ENCODE measurements around the gene TM4SF4. TPM values are rescaled to one million over a fixed set of nuclear protein-coding genes. Genes with fewer than 3 reads are reported as not detected.

TM4SF4 gene
- total and polyA plus RNA-seq, 2 of the 8 experiments (the other 6 are each of a cell fraction or from before 2014, with no cell fraction given) = not detected

DNA sequence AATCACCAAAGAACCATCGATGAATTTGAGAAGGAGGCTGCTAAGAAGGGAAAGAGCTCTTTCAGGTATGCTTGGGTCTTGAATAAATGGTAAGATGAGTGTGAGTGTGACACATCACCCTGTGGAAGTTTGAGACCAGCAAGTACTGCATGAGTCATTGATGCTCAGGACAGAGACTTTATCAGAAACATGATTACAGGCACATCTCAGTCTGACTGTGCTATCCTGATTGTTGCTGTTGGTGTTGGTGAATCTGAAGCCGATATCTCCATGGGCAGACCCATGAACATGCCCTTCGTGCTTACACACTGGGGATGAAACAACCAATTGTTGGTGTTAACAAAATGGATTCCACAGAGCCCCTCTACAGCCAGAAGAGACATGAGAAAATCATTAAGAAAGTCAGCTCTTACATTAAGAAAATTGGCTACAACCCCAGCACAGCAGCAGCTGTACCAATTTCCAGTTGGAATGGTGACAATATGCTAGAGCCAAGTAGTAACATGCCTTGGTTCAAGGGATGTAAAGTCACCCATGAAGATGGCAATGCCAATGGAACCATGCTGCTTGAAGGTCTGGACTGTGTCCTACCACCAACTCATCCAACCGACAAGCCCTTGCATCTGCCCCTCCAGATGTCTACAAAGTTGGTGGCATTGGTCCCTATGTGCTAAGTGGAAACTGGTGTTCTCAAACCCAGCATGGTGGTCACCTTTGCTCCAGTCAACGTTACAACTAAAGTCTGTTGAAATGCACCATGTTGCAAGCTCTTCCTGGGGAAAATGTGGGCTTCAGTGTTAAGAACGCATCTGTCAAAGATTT is 20.5 kb downstream of the TM4SF4 start:
- WGBS, 2 experiments (ENCODE audit: extremely low coverage in 1 of 2, insufficient coverage in 1 of 2, insufficient read length in 1 of 2, insufficient replicate concordance in 2 of 2, low coverage in 1 of 2, low lambda C conversion rate in 2 of 2, missing lambda C conversion rate in 1 of 2) = 87% methylated on average over 6 of the region's 6 CpGs; no CpG with 5 or more reads in 1 of the 2 experiments
- ChIA-PET POLR2A (ENCODE audit: partially characterized antibody) (interaction anchor here (0.9 kb wide), 1 partner anchor 276 kb away, joined by 3 read pairs; no protein-coding TSS in a partner anchor), CTCF (ENCODE audit: partially characterized antibody) (interaction anchor here (0.6 to 11.3 kb wide), 35 partner anchors 7 to 713 kb away, joined by 3 to 107 read pairs (median 4); partner anchors contain the start of gene TM4SF18)
- Histone ChIP-seq H4K8ac (ENCODE audit: extremely low read depth, insufficient read depth, low read length) (no peak overlapping the region), H2BK15ac (ENCODE audit: low read length) (no peak overlapping the region), H3K56ac (replicated peaks; ENCODE audit: insufficient read length, low read depth, low read length) (no peak overlapping the region), H3K14ac (ENCODE audit: insufficient read length) (no peak overlapping the region), H3K36me3 (ENCODE audit: control insufficient read depth in 2 of 4, insufficient read depth in 4 of 4, low read length in 3 of 4) (no peaks in the 10 kb centered on the region), H3K9ac (replicated peaks in 1 of 4; ENCODE audit: extremely low read depth in 1 of 4, low read depth in 3 of 4, low read length in 3 of 4) (no peak overlapping the region), H2BK12ac (ENCODE audit: low read depth, low read length) (no peak overlapping the region), H3K4me1 (replicated peaks in 1 of 4; ENCODE audit: control insufficient read depth in 3 of 4, insufficient read depth in 4 of 4, low read length in 3 of 4) (peaks cover 0 to 3% (median under 1%) of the 10 kb centered on the region in 4 experiments; a peak in 3 of 7 replicates), H3K23me2 (ENCODE audit: low read depth, low read length) (no peaks in the 10 kb centered on the region), H3K27me3 (replicated peaks in 1 of 4; ENCODE audit: control insufficient read depth in 3 of 4, extremely low read depth in 1 of 4, insufficient read depth in 3 of 4, low read length in 3 of 4) (no peaks in the 10 kb centered on the region), H4K20me1 (replicated peaks in 1 of 2; ENCODE audit: control insufficient read depth in 1 of 2, insufficient read depth in 2 of 2, low read length in 2 of 2) (no peaks in the 10 kb centered on the region), H3K9me3 (ENCODE audit: insufficient read depth in 2 of 2, low read depth in 1 of 2, low read length in 1 of 2) (no peaks in the 10 kb centered on the region), H3K4me3 (ENCODE audit: extremely low read depth in 1 of 4, insufficient read depth in 2 of 4, low read depth in 3 of 4, low read length in 4 of 4) (no peak overlapping the region), H3K27ac (ENCODE audit: low read depth, low read length) (no peak overlapping the region), H2AK5ac (ENCODE audit: low read depth, low read length) (no peak overlapping the region), H3K23ac (ENCODE audit: insufficient read length) (no peak overlapping the region), H4K5ac (ENCODE audit: insufficient read length, low read depth, low read length) (no peak overlapping the region), H4K91ac (replicated peaks; ENCODE audit: insufficient read length, low read length) (no peak overlapping the region), H3K18ac (ENCODE audit: extremely low read depth, low read length) (no peak overlapping the region), H3K79me2 (ENCODE audit: control insufficient read depth in 1 of 2, insufficient read depth in 2 of 2, low read length in 2 of 2) (no peaks in the 10 kb centered on the region; a peak in 1 of 4 replicates), H2BK20ac (ENCODE audit: low read length) (no peak overlapping the region), H2BK120ac (replicated peaks; ENCODE audit: low read depth, low read length) (no peak overlapping the region), H3K79me1 (ENCODE audit: low read depth, low read length) (no peaks in the 10 kb centered on the region), H3K4ac (replicated peaks; ENCODE audit: insufficient read length, low read depth, low read length) (no peak overlapping the region), H2BK5ac (ENCODE audit: low read depth, low read length) (no peak overlapping the region), H3K4me2 (ENCODE audit: insufficient read depth in 1 of 2, low read depth in 2 of 2, low read length in 2 of 2) (no peak overlapping the region), H2AFZ (ENCODE audit: low read length) (peak overlapping the region; percentile 40; the same call in 1 of the 2 replicates)
- FAIRE-seq (no peak), DNase-seq (ENCODE audit: low read depth in 1 of 2, low spot score in 2 of 2) (no peak)
- TF ChIP-seq YY1 (IDR thresholded peaks at IDR 0.05; ENCODE audit: low read depth, low read length) = no peak
- no peak for TF ChIP-seq PHF8 (conservative IDR thresholded peaks at IDR 0.05; ENCODE audit: low read depth, low read length)
- TF ChIP-seq SUZ12 (IDR thresholded peaks at IDR 0.05; ENCODE audit: low read length) = no peak
- TF ChIP-seq POLR2AphosphoS5 (IDR thresholded peaks at IDR 0.05; ENCODE audit: low read depth, low read length) = no peak
- TF ChIP-seq RFX5 (IDR thresholded peaks at IDR 0.05; ENCODE audit: borderline replicate concordance, low read depth, low read length) = no peak
- TF ChIP-seq EP300 (IDR thresholded peaks at IDR 0.05; ENCODE audit: borderline replicate concordance in 1 of 2, low read depth in 2 of 2, low read length in 2 of 2) = no peak

All from H1 (cell line).